AG10803 (cell line): Measurements from ENCODE around the gene INPP4A.

ENCODE experiments used
- DNase-seq: peaks from one replicate; pipeline ENCODE4 v3.0.0; 2010; ENCODE audit warnings: low read depth
- H3K4me3 ChIP-seq: 2 replicates; pipeline ENCODE4 v1.5.1; 2011; ENCODE audit warnings: mild to moderate bottlenecking, low read length, control low read depth
- CTCF ChIP-seq: conservative IDR thresholded peaks from 2 replicates; pipeline ENCODE4 v1.5.1; 2011; ENCODE audit warnings: mild to moderate bottlenecking, low read length, control low read depth, inconsistent platforms

INPP4A gene

GRCh38 chr2:98539056-98539735 is 94.5 kb downstream of the INPP4A start:
- H3K4me3 ChIP-seq = no peak overlapping the region
- DNase-seq = no peak
- no peak for TF ChIP-seq CTCF

- H3K4me3 ChIP-seq = no peak overlapping the region
These were observed 95.9 kb downstream of the INPP4A start for GRCh38 chr2:98540536-98540935.

GRCh38 chr2:98541489-98541888 is 96.8 kb downstream of the INPP4A start:
- no peak for TF ChIP-seq CTCF

More at GRCh38 chr2:98540536-98540935, 95.9 kb downstream of the INPP4A start:
- DNase-seq = no peak
- no peak for TF ChIP-seq CTCF

GRCh38 chr2:98541906-98542305 is 97.2 kb downstream of the INPP4A start:
- no peak for TF ChIP-seq CTCF
- H3K4me3 ChIP-seq = no peak overlapping the region
- no peak for DNase-seq

More at GRCh38 chr2:98541489-98541888, 96.8 kb downstream of the INPP4A start:
- no peak overlapping the region for H3K4me3 ChIP-seq
- no peak for DNase-seq

- DNase-seq = no peak
- TF ChIP-seq CTCF = no peak
- no peak overlapping the region for H3K4me3 ChIP-seq
These were observed 98.6 kb downstream of the INPP4A start for GRCh38 chr2:98543214-98543613.

- H3K4me3 ChIP-seq = no peak overlapping the region
- DNase-seq = no peak
- no peak for TF ChIP-seq CTCF
These were observed 99.2 kb downstream of the INPP4A start for GRCh38 chr2:98543842-98544241.

- DNase-seq = no peak
- no peak for TF ChIP-seq CTCF
- H3K4me3 ChIP-seq = no peak overlapping the region
These were observed 100.9 kb downstream of the INPP4A start for GRCh38 chr2:98545591-98545990.
